ACC112 (cell line): ENCODE measurements around the gene CHMP1A.
"Not testable (repeated sequence)": the region's sequence is repeated elsewhere in the genome, so short reads cannot be mapped to it uniquely, and the experiment has no call there.

Source experiments
- H2AFZ ChIP-seq: fragments of 200-600 bp; sonication (generic); one replicate; pipeline ENCODE4 v1.6.0; 2017; ENCODE audit warnings: antibody characterized with exemption, low read length; ENCODE audit not compliant: unreplicated experiment
- H3K27ac ChIP-seq: fragments of 200-600 bp; sonication (generic); 2 replicates; pipeline ENCODE4 v1.5.1; 2014; ENCODE audit warnings: low read depth, mild to moderate bottlenecking, antibody characterized with exemption, low read length, moderate library complexity
- H3K27me3 ChIP-seq: fragments of 200-600 bp; sonication (generic); 2 replicates; pipeline ENCODE4 v1.6.1; 2014; ENCODE audit warnings: mild to moderate bottlenecking, antibody characterized with exemption, low read length, moderate library complexity, mixed read lengths; ENCODE audit not compliant: insufficient read depth
- H3K36me3 ChIP-seq: fragments of 200-600 bp; sonication (generic); 2 replicates; pipeline ENCODE4 v1.6.1; 2016; ENCODE audit warnings: mild to moderate bottlenecking, antibody characterized with exemption, low read length, moderate library complexity, mixed read lengths; ENCODE audit not compliant: insufficient read depth
- H3K4me1 ChIP-seq: fragments of 200-600 bp; sonication (generic); one replicate; pipeline ENCODE4 v1.6.1; 2016; ENCODE audit warnings: low read length, mixed read lengths; ENCODE audit not compliant: insufficient read depth, unreplicated experiment, control insufficient read depth
- H3K4me3 ChIP-seq: fragments of 200-600 bp; sonication (generic); 2 replicates; pipeline ENCODE4 v1.5.1; 2014; ENCODE audit warnings: mild to moderate bottlenecking, low read depth, low read length
- H3K79me2 ChIP-seq: fragments of 200-600 bp; sonication (generic); one replicate; pipeline ENCODE4 v1.6.0; 2016; ENCODE audit warnings: low read length; ENCODE audit not compliant: control insufficient read depth, unreplicated experiment, insufficient read depth

CHMP1A gene

GRCh38 chr16:89671565-89671964 lies 14.1 kb upstream of the CHMP1A start:
- H3K4me3 ChIP-seq, H2AFZ ChIP-seq, H3K27me3 ChIP-seq, H3K36me3 ChIP-seq, H3K27ac ChIP-seq, H3K79me2 ChIP-seq: not testable (repeated sequence)
- H3K4me1 ChIP-seq = peaks cover 12% of the 10 kb centered on the region

GRCh38 chr16:89670496-89671431 lies 13.3 kb upstream of the CHMP1A start:
- H3K4me3 ChIP-seq = no peak overlapping the region
- no peak overlapping the region for H3K27ac ChIP-seq
- H3K27me3 ChIP-seq = no peaks in the 10 kb centered on the region
- H3K36me3 ChIP-seq = 0 out of 2 replicates have a peak, but pooled peaks cover 3% of the 10 kb centered on the region
- peaks cover 12% of the 10 kb centered on the region for H3K4me1 ChIP-seq
- no peaks in the 10 kb centered on the region for H3K79me2 ChIP-seq
- H2AFZ ChIP-seq = no peak overlapping the region

DNA sequence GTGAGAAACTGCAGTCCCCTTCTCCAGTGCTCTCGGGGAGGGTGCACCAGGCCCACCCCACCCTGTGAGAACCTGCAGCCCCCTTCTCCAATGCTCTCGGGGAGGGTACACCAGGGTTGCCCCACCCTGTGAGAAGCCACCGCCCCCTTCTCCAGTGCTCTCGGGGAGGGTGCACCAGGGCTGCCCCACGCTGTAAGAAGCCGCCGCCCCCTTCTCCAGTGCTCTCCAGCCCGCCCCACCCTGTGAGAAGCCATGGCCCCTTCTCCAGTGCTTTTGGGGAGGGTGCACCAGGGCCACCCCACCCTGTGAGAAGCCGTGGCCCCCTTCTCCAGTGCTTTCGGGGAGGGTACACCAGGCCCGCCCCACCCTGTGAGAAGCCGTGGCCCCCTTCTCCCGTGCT lies 12.2 kb upstream of the CHMP1A start:
- Histone ChIP-seq H3K4me3 (no peak overlapping the region), H2AFZ (no peak overlapping the region), H3K79me2 (no peaks in the 10 kb centered on the region), H3K27ac (no peak overlapping the region), H3K27me3 (no peaks in the 10 kb centered on the region), H3K36me3 (0 out of 2 replicates have a peak, but pooled peaks cover 1% of the 10 kb centered on the region), H3K4me1 (peaks cover 12% of the 10 kb centered on the region)

GRCh38 chr16:89668790-89669158 lies 11.3 kb upstream of the CHMP1A start:
- no peak overlapping the region for H2AFZ ChIP-seq
- H3K4me1 ChIP-seq = peaks cover 12% of the 10 kb centered on the region
- H3K27ac ChIP-seq = no peak overlapping the region

GRCh38 chr16:89667633-89668032 lies 10.1 kb upstream of the CHMP1A start:
- H3K4me1 ChIP-seq = peaks cover 12% of the 10 kb centered on the region
- no peak overlapping the region for H3K4me3 ChIP-seq
- H2AFZ ChIP-seq = no peak overlapping the region
- peaks cover 3% of the 10 kb centered on the region; the same call in 1 of the 2 replicates for H3K36me3 ChIP-seq
- no peaks in the 10 kb centered on the region for H3K79me2 ChIP-seq
- H3K27ac ChIP-seq = no peak overlapping the region
- H3K27me3 ChIP-seq = no peaks in the 10 kb centered on the region

More at GRCh38 chr16:89668790-89669158, 11.3 kb upstream of the CHMP1A start:
- Histone ChIP-seq H3K36me3 (no peaks in the 10 kb centered on the region), H3K4me3 (no peak overlapping the region), H3K27me3 (no peaks in the 10 kb centered on the region), H3K79me2 (no peaks in the 10 kb centered on the region)

GRCh38 chr16:89667000-89667399 lies 9.5 kb upstream of the CHMP1A start:
- not testable (repeated sequence) for H3K36me3 ChIP-seq, H3K79me2 ChIP-seq, H3K4me3 ChIP-seq, H3K27me3 ChIP-seq, H3K27ac ChIP-seq, H2AFZ ChIP-seq
- peaks cover 12% of the 10 kb centered on the region for H3K4me1 ChIP-seq

GRCh38 chr16:89664238-89664637 lies 6.7 kb upstream of the CHMP1A start:
- H2AFZ ChIP-seq, H3K36me3 ChIP-seq, H3K4me1 ChIP-seq, H3K4me3 ChIP-seq, H3K27ac ChIP-seq, H3K27me3 ChIP-seq: not testable (repeated sequence)
- H3K79me2 ChIP-seq = peaks cover 14% of the 10 kb centered on the region

- Histone ChIP-seq H3K36me3 (peaks cover 9% of the 10 kb centered on the region; the same call in 1 of the 2 replicates), H3K27me3 (no peaks in the 10 kb centered on the region), H3K27ac (no peak overlapping the region), H3K4me3 (no peak overlapping the region), H3K79me2 (peaks cover 41% of the 10 kb centered on the region), H2AFZ (no peak overlapping the region), H3K4me1 (peaks cover 5% of the 10 kb centered on the region)
These were observed 3.7 kb upstream of the CHMP1A start for GRCh38 chr16:89661215-89661614.

GRCh38 chr16:89660146-89660545 lies 2.6 kb upstream of the CHMP1A start:
- Histone ChIP-seq H3K36me3 (peaks cover 9% of the 10 kb centered on the region; the same call in 1 of the 2 replicates), H2AFZ (no peak overlapping the region), H3K4me3 (no peak overlapping the region), H3K27me3 (no peaks in the 10 kb centered on the region), H3K27ac (no peak overlapping the region), H3K79me2 (peaks cover 51% of the 10 kb centered on the region), H3K4me1 (peaks cover 6% of the 10 kb centered on the region)

GRCh38 chr16:89658221-89658879 lies 842 bp upstream of the CHMP1A start:
- H3K36me3 ChIP-seq = peaks cover 6% of the 10 kb centered on the region; the same call in 1 of the 2 replicates
- H3K27ac ChIP-seq = peak overlapping the region; percentile 73
- H2AFZ ChIP-seq = peak overlapping the region; percentile 97
- peaks cover 64% of the 10 kb centered on the region for H3K79me2 ChIP-seq
- H3K4me1 ChIP-seq = peaks cover 6% of the 10 kb centered on the region
- no peaks in the 10 kb centered on the region for H3K27me3 ChIP-seq
- peak overlapping the region; percentile 98 for H3K4me3 ChIP-seq
